ENCODE results near the gene CUEDC2.
A peak's percentile ranks its signal among the peaks of the same experiment; 100 is the strongest.

Gene CUEDC2

DNA sequence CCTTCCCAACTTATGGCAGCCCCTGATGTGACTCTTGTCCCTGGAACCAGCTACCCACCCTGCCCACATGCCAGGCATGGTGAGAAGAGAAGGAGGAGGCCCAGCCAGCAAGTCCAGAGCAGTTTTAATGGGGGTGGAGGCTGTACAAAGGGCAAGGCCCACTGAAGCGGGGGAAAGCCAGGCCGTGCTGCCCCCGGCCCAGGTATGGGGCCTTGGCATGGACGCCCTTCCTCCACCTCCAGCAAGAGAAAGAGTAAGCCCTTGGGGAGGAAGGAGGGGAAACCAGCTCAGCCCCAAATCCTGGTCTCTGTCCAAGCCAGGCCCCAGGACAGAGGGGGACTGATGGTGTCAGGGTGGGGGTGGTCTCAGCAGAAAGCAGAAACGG, 29.9 kb downstream of the CUEDC2 start:
- no peak for DNase-seq (ENCODE audit: low spot score)
- TF ChIP-seq, protein P1, sequence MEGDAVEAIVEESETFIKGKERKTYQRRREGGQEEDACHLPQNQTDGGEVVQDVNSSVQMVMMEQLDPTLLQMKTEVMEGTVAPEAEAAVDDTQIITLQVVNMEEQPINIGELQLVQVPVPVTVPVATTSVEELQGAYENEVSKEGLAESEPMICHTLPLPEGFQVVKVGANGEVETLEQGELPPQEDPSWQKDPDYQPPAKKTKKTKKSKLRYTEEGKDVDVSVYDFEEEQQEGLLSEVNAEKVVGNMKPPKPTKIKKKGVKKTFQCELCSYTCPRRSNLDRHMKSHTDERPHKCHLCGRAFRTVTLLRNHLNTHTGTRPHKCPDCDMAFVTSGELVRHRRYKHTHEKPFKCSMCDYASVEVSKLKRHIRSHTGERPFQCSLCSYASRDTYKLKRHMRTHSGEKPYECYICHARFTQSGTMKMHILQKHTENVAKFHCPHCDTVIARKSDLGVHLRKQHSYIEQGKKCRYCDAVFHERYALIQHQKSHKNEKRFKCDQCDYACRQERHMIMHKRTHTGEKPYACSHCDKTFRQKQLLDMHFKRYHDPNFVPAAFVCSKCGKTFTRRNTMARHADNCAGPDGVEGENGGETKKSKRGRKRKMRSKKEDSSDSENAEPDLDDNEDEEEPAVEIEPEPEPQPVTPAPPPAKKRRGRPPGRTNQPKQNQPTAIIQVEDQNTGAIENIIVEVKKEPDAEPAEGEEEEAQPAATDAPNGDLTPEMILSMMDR (IDR thresholded peaks at IDR 0.05; ENCODE audit: extremely low read depth, missing control alignments): no peak

DNA sequence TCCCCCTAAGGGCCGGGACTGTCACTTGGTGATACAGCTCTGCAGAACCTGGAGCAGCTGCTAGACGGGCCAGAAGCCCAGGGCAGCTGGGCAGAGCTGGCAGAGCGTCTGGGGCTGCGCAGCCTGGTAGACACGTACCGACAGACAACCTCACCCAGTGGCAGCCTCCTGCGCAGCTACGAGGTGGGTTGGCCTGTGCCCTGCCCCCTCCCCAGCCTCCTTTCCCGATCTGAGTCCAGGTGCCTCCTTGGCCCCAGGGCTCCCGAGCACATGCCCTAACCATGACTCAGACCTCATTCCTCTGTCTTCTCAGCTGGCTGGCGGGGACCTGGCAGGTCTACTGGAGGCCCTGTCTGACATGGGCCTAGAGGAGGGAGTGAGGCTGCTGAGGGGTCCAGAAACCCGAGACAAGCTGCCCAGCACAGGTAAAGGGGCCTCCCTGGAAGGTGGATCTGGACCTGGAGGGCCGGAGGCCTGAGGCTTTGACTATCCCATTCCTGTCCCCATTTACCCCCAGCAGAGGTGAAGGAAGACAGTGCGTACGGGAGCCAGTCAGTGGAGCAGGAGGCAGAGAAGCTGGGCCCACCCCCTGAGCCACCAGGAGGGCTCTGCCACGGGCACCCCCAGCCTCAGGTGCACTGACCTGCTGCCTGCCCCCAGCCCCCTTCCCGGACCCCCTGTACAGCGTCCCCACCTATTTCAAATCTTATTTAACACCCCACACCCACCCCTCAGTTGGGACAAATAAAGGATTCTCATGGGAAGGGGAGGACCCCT, 30.5 kb downstream of the CUEDC2 start:
- TF ChIP-seq, protein P1 (IDR thresholded peaks at IDR 0.05; ENCODE audit: extremely low read depth, missing control alignments): no peak
- DNase-seq (ENCODE audit: low spot score): no peak

DNA sequence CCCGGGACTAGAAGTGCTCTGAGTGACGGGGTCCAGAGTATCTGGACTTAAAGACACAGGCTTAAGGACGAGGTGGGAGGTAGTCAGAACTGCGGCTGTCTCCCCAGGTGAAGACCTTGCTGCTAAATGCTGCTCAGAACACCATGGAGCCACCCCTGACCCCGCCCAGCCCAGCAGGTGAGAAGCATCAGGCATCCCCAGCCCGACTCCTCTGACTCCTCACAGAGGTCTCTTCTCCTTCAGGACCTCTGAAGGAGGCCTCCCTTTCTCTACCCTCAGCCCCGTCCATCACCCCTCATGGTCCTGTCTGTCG, 31.1 kb downstream of the CUEDC2 start:
- TF ChIP-seq, protein P1 (IDR thresholded peaks at IDR 0.05; ENCODE audit: extremely low read depth, missing control alignments): no peak
- DNase-seq (ENCODE audit: low spot score): no peak

DNA sequence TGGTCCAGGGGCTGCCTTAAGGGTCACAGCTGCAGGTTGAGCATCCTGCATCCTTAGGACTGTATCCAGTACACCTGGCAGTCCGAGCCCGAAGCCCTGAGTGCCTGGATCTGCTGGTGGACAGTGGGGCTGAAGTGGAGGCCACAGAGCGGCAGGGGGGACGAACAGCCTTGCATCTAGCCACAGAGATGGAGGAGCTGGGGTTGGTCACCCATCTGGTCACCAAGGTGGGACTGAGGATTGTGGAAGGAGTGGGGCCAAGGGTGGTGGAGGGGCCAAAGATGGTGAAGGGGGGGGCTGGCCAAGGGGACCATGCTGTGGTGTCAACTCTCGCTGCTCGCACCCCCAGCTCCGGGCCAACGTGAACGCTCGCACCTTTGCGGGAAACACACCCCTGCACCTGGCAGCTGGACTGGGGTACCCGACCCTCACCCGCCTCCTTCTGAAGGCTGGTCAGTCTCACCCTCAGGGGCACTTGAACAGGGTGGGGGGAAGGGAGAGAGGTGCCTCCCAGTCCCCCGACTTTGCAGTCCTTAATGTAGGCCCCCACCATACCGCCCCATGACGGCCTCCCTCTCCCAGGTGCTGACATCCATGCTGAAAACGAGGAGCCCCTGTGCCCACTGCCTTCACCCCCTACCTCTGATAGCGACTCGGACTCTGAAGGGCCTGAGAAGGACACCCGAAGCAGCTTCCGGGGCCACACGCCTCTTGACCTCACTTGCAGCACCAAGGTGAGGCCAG, 31.6 kb downstream of the CUEDC2 start:
- no peak for DNase-seq (ENCODE audit: low spot score)
- TF ChIP-seq, protein P1 (IDR thresholded peaks at IDR 0.05; ENCODE audit: extremely low read depth, missing control alignments): no peak

DNA sequence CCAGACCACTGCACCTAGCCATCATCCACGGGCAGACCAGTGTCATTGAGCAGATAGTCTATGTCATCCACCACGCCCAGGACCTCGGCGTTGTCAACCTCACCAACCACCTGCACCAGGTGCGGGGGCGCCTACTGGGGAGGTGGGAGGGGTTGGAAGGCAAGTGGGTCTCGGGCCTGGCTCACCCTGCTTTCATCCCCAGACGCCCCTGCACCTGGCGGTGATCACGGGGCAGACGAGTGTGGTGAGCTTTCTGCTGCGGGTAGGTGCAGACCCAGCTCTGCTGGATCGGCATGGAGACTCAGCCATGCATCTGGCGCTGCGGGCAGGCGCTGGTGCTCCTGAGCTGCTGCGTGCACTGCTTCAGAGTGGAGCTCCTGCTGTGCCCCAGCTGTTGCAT, 32.3 kb downstream of the CUEDC2 start:
- DNase-seq (ENCODE audit: low spot score): no peak
- TF ChIP-seq, protein P1 (IDR thresholded peaks at IDR 0.05; ENCODE audit: extremely low read depth, missing control alignments): no peak

DNA sequence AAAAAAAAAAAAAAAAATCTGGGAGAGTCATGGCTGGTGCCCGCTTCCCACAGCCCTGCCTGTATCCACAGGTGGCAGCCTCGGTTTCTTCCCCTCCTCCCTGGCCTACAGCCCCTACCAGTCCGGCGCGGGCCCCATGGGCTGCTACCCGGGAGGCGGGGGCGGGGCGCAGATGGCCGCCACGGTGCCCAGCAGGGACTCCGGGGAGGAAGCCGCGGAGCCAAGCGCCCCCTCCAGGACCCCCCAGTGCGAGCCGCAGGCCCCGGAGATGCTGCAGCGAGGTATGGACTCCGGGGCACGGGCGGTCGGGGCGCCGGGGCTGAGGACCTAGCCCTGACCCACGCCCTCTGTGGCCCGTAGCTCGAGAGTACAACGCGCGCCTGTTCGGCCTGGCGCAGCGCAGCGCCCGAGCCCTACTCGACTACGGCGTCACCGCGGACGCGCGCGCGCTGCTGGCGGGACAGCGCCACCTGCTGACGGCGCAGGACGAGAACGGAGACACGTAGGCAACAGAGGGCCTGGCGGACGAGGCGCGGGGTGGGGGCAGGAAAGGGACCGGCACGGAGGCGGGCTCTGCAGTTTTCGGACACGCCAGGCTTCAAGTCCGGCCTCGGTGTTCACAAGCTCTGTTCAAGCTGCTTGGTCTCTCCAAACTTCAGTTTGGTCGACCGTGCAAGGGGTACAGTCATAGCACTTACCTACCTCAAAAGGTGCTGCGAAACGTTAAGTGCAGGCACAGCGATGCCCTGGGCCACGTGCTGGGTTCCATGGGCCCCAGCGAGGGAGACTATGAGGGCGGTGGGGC, 33.0 kb downstream of the CUEDC2 start:
- peak; percentile 93 for DNase-seq (ENCODE audit: low spot score)
- TF ChIP-seq, protein P1 (IDR thresholded peaks at IDR 0.05; ENCODE audit: extremely low read depth, missing control alignments): peak; percentile 99

Measured in GM20000 (cell line).